Spinal cord (tissue), 10 donors: ENCODE results near the gene RCAN3. TPM values are rescaled to one million over a fixed set of nuclear protein-coding genes. Genes with fewer than 3 reads are reported as not detected.
"Not testable (repeated sequence)": the region's sequence is repeated elsewhere in the genome, so short reads cannot be mapped to it uniquely, and the experiment has no call there.

Experiments
- DNase-seq, 6 donors: peaks; one replicate each; pipeline versions ENCODE4 v3.0.0 to v3.0.0-alpha.2; 2013 to 2015; ENCODE audit warnings: low spot score in 6 of 6, low read depth in 4 of 6
- H3K27ac ChIP-seq: one replicate; pipeline ENCODE4 v1.5.1; 2013; ENCODE audit warnings: low read depth, low read length, control low read depth
- H3K27me3 ChIP-seq: one replicate; pipeline ENCODE4 v1.6.1; 2013; ENCODE audit warnings: low read length; ENCODE audit not compliant: control insufficient read depth, insufficient read depth
- H3K36me3 ChIP-seq: one replicate; pipeline ENCODE4 v1.6.1; 2013; ENCODE audit warnings: low read length; ENCODE audit not compliant: control insufficient read depth, insufficient read depth
- H3K4me1 ChIP-seq: one replicate; pipeline ENCODE4 v1.6.1; 2013; ENCODE audit warnings: low read length; ENCODE audit not compliant: control insufficient read depth, insufficient read depth
- H3K4me3 ChIP-seq: one replicate; pipeline ENCODE4 v1.5.1; 2013; ENCODE audit warnings: low read depth, low read length, control low read depth
- H3K9me3 ChIP-seq: one replicate; pipeline ENCODE4 v1.6.1; 2013; ENCODE audit warnings: low read length; ENCODE audit not compliant: control insufficient read depth, insufficient read depth
- WGBS: methylation state at CpG from one replicate; pipeline ENCODE4 v1.1.5; 2013; ENCODE audit warnings: missing lambda C conversion rate; ENCODE audit not compliant: insufficient coverage; 5-methylcytosine and 5-hydroxymethylcytosine counted together
- long read RNA-seq, 4 donors: transcript quantifications; one replicate each; lab custom pipeline, GENCODE V29; 2026
- polyA plus RNA-seq, 2 donors: library from polyadenylated mRNA; unstranded; fragments of 120-200 nt; gene quantifications; one replicate each; pipeline ENCODE4 v1.2.1, GENCODE V29; 2013; ENCODE audit not compliant: insufficient read length in 2 of 2
- total RNA-seq, 2 donors: library from RNA; depleted of rRNA in 1 of 2; stranded (reverse); fragments of 120-200 nt in 1 of 2; fragments of >200 nt in 1 of 2; gene quantifications; one replicate each; pipeline versions ENCODE4 v1.2.3 to v1.2.4, GENCODE V29; 2013 to 2014
- donor health status: healthy.

Gene RCAN3
- total RNA-seq (10 to 100 TPM in 1 of 2 donors, 1 to 10 TPM in 1; 9.1 to 19.9 TPM), polyA plus RNA-seq (10 to 100 TPM; 10.6 to 12.9 TPM)
- long read RNA-seq, donor 1, result 0 reads
- long read RNA-seq, donor 2, full-length matches to known transcripts, result 1 of 1 reads
- long read RNA-seq, donor 2, partial matches to known transcripts, result 0 of 1 reads
- long read RNA-seq, donor 2, other reads (novel, unspliced or antisense), result 0 of 1 reads
- long read RNA-seq, donor 3, full-length matches to known transcripts, result 2 of 2 reads
- long read RNA-seq, donor 3, partial matches to known transcripts, result 0 of 2 reads
- long read RNA-seq, donor 3, other reads (novel, unspliced or antisense), result 0 of 2 reads
- long read RNA-seq, donor 4, full-length matches to known transcripts, result 1 of 1 reads
- long read RNA-seq, donor 4, partial matches to known transcripts, result 0 of 1 reads
- long read RNA-seq, donor 4, other reads (novel, unspliced or antisense), result 0 of 1 reads

DNA sequence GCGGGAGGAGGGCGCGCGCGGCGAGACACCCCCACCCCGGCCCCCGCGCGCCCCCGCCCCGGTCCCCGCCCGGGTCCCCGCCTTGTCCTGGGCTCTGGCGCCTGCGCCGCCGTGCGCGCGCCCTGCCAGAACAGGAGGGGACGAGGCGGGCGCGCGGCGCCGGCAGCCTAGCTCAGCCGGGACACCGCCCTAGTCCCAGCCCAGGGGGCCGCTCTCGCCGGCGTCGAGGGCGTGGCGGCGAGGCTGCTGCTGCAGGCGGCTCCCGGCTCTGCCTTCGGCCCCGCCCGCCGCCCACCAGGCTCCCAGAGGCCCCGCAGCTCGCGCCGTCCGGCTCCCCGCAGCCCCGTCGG, at the start of gene RCAN3:
Gene RCAN3 (plus strand): TSS at position 128 of the 350 bp plus-strand sequence. CDS start 11,537 bp downstream, outside the sequence.
- Histone ChIP-seq H3K4me3 (peak within 1 kb of the TSS; percentile 66), H3K27me3 (peaks cover 32% of the 10 kb centered on the region), H3K9me3 (no peaks in the 10 kb centered on the region), H3K36me3 (no peaks in the 10 kb centered on the region), H3K4me1 (peaks cover 11% of the 10 kb centered on the region), H3K27ac (peak within 1 kb of the TSS; percentile 47)
- 0% methylated on average over 53 of the region's 53 CpGs for WGBS
- peak in 4 of 6 donors; percentile 35 to 88 (median 69) for DNase-seq

DNA sequence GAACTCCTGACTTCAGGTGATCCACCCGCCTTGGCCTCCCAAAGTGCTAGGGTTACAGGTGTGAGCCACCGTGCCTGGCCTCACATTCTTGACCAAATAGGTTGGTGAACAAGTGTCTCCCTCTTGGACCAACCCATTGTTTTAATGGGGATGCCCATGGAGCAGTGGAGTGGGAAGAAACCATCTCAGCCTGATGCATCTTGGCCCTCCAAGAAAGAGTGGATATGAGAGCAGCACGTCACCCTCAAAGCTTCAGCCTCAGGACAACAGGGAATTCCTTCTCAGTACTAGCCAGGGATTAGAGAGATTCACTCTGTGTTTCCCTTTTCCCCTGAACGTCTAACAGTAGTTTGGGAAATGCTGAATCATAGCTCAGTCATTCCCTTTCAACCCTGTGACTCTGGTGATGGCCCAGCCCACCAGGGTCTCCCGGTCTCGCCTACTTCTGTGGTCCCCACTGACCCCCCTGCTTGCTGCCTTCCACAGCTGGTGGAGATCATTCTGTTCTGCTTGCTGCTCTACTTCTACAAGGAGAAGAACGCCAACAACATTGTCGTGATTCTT, 49.6 kb upstream of the RCAN3 start:
- Histone ChIP-seq H3K27ac (no peak overlapping the region), H3K4me3 (no peak overlapping the region), H3K4me1 (no peaks in the 10 kb centered on the region), H3K36me3 (peaks cover 18% of the 10 kb centered on the region), H3K9me3 (no peaks in the 10 kb centered on the region), H3K27me3 (no peaks in the 10 kb centered on the region)
- no peak for DNase-seq
- WGBS, result 86% methylated on average over 7 of the region's 8 CpGs

DNA sequence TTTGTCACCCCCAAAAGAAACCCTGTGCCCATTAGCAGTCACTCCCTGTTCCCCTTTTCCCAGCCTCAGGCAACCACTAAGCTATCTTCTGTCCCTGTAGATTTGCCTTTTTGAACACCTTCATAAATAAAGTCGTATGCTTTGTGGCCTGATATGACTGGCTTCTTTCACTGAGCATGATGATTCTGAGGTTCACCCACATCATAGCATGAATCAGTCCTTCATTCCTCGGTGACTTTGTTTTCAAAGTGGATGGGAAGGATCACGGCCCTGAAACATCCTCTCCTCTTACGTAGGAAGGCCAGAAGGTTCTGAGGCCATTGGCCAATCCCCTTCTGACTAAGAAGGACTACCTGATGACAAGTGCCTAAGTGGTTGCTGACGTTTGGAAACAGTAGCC, 48.0 kb upstream of the RCAN3 start:
- no peaks in the 10 kb centered on the region for H3K9me3 ChIP-seq
- H3K4me3 ChIP-seq, result no peak overlapping the region
- no peak for DNase-seq
- H3K36me3 ChIP-seq, result peaks cover 15% of the 10 kb centered on the region
- H3K27ac ChIP-seq, result no peak overlapping the region
- no peaks in the 10 kb centered on the region for H3K4me1 ChIP-seq
- no peaks in the 10 kb centered on the region for H3K27me3 ChIP-seq
- 86% methylated on average over 4 of the region's 5 CpGs for WGBS

DNA sequence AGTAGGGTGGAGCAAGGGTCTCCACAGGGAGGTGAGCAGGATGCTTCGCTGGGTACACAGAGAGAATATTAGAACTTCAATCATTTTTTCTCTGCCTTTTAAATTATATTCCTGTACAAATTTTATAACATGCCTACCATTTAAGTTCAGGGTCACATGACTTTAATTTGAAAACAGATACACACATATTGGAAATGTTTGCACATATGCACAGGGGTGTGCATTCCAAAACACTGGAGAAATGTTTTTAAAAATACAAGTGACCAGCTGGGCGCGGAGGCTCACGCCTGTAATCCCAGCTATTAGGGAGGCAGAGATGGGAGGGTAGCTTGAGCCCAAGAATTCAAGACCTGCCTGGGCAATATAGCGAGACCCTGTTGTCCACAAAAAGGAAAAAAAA, 47.4 kb upstream of the RCAN3 start:
- Histone ChIP-seq H3K9me3 (no peaks in the 10 kb centered on the region), H3K4me3 (no peak overlapping the region), H3K36me3 (peaks cover 16% of the 10 kb centered on the region), H3K27me3 (no peaks in the 10 kb centered on the region), H3K4me1 (no peaks in the 10 kb centered on the region), H3K27ac (no peak overlapping the region)
- WGBS, result 100% methylated on average over 4 of the region's 5 CpGs
- DNase-seq, result no peak

DNA sequence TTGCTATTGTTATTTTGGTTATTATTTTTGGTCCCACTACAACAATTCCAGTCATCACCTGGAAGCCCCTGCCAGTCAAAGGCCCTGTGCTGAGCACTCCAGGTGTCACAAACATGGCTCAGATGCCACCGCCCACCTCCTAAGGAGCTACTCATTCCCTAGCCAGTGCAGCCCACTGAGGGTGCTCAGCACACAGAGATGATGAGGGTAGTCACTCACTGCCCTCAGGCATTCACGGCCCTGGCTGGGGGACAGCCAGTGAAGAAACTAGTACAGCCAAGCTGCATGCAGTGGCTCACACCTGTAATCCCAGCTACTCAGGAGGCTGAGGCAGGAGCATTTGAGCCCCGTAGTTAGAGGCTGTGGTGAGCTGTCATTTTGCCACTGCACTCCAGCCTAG, 44.8 kb upstream of the RCAN3 start:
- Histone ChIP-seq H3K4me3 (no peak overlapping the region), H3K27me3 (no peaks in the 10 kb centered on the region), H3K27ac (no peak overlapping the region), H3K4me1 (no peaks in the 10 kb centered on the region), H3K36me3 (peaks cover 15% of the 10 kb centered on the region), H3K9me3 (no peaks in the 10 kb centered on the region)
- DNase-seq, result no peak
- 83% methylated on average over 2 of the region's 3 CpGs for WGBS

DNA sequence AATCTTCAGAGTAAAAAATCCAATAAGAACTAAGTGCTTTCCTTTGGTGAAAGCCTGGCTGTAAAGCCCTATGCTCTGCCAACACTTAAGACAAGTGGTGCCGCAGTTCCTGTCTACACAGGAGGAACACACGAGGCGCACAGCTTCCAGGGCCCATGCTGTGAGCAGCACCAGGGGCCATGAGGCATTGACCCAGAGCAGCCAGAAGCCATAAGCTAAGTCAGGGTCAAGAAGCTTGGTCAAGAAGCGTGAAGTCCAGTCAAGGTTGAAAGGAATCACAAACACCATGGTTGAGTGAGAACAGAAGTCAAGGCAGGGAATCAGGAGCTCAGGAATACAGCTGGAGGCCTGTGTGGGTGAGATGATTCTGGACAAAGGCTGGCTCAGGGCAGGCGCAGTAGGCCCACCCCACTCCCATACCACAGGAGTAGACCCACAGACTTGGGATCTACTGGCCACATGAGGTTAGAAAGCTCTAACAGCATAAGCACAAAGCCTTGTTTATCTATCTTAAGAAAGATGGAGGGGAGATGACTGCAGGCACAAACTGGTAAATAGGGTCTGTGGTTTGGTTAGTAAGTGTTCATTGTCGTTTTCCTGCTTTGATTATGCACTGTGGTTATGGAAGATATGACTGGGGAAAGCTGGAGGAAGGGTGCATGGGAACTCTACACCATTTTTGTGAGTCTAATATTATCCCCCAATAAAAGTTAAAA, 42.9 kb upstream of the RCAN3 start:
- Histone ChIP-seq H3K27me3 (no peaks in the 10 kb centered on the region), H3K27ac (no peak overlapping the region), H3K36me3 (peaks cover 15% of the 10 kb centered on the region), H3K4me3 (no peak overlapping the region), H3K4me1 (peaks cover 3% of the 10 kb centered on the region), H3K9me3 (no peaks in the 10 kb centered on the region)
- no peak for DNase-seq
- 85% methylated on average over 4 of the region's 6 CpGs for WGBS

DNA sequence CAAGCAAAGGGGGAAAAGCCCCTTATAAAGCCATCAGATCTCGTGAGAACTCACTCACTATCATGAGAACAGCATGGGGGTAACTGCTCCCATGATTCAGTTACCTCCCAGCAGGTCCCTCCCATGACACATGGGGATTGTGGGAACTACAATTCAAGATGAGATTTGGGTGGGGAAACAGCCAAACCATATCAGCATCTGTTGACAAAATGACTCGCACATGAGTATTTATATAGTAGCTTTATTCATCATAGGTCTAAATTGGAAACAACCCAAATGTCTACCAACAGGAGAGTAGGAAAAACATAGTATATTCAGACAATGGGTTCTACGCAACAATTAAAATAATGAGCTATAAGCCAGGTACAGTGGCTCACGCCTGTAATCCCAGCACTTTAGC, 40.5 kb upstream of the RCAN3 start:
- H3K36me3 ChIP-seq, H3K27ac ChIP-seq, H3K27me3 ChIP-seq, H3K9me3 ChIP-seq, H3K4me3 ChIP-seq, H3K4me1 ChIP-seq, DNase-seq: not testable (repeated sequence)
- WGBS, result 85% methylated on average over 2 of the region's 4 CpGs

DNA sequence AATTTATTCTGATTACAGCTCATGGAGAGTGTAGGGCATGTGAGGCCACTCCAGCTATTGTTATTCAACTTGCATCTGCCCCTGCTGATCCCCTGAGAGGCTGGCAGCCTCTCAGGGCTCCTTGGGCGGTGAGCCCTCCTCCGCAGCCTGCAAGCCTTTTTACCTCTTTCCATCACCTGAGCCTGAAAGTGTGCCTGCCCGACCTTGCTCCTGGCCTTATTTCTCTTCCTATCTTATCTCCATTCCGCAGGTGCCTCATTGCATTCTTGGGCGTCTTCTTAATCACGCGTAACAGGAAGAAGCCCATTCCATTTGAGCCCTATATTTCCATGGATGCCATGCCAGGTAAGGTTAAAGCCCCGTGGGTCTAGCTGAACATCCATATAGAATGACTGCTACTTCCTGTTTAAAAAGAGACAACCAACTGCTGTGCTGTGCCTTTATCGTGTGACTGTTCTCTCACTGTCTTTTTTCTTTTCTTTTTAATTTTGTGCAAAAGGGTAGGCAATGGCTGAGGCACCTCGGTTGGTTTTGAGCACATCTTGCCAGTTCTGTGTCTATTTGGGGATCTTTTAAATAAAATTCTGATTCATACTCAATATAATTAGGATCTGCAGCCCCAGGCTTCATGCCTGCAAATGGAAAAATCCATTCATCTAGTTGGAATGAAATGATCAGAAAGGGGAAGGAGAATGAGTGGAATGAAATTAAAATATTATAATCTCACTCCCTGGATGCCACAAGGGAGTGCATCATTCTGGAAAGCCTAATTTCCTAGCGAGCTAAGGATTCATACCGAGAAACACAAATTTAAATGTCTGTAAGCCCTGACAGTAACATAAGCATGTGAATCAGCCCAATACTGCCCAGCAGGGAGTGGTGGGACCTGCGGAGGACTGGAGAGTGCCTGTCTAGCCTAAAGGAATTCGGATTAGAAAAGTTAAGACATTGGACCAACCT, 38.6 kb upstream of the RCAN3 start:
- Histone ChIP-seq H3K4me1 (peaks cover 6% of the 10 kb centered on the region), H3K36me3 (peaks cover 3% of the 10 kb centered on the region), H3K27me3 (no peaks in the 10 kb centered on the region), H3K27ac (no peak overlapping the region), H3K4me3 (no peak overlapping the region), H3K9me3 (no peaks in the 10 kb centered on the region)
- 39% methylated on average over 11 of the region's 14 CpGs for WGBS
- peak in 1 of 6 donors; percentile 47 for DNase-seq

DNA sequence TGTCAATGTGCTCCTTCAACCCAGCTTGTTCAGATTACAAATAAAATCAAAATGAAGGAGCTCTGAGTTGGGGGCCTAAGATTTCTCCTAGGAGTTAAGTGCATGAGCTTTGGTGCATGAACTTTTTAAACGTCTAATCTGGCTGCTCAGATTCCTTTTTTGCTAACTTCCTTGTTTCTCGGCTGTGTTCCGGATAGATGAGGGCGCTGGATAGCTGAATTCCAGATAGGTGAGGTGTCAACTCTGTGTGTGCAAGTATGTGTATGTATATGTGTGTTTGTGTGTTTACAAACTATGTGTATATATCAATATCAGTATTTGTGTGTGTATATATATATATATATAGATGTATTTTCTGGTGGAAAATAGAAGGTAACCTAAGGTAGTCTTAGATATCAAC, 37.5 kb upstream of the RCAN3 start:
- H3K36me3 ChIP-seq, result peaks cover 3% of the 10 kb centered on the region
- no peak for DNase-seq
- no peaks in the 10 kb centered on the region for H3K27me3 ChIP-seq
- no peak overlapping the region for H3K4me3 ChIP-seq
- H3K27ac ChIP-seq, result no peak overlapping the region
- WGBS, result 43% methylated on average over 1 of the region's 4 CpGs
- no peaks in the 10 kb centered on the region for H3K9me3 ChIP-seq
- peaks cover 6% of the 10 kb centered on the region for H3K4me1 ChIP-seq
